ENCODE data around the gene MCF2L2. TPM values are rescaled to one million over a fixed set of nuclear protein-coding genes. Genes with fewer than 3 reads are reported as not detected.

MCF2L2 gene
- total RNA-seq, 1 donor from 2014 or later, result not detected

GRCh38 chr3:183264268-183264667 is 164.2 kb downstream of the MCF2L2 start:
- H3K4me3 ChIP-seq, result no peak overlapping the region
- TF ChIP-seq, protein P1, sequence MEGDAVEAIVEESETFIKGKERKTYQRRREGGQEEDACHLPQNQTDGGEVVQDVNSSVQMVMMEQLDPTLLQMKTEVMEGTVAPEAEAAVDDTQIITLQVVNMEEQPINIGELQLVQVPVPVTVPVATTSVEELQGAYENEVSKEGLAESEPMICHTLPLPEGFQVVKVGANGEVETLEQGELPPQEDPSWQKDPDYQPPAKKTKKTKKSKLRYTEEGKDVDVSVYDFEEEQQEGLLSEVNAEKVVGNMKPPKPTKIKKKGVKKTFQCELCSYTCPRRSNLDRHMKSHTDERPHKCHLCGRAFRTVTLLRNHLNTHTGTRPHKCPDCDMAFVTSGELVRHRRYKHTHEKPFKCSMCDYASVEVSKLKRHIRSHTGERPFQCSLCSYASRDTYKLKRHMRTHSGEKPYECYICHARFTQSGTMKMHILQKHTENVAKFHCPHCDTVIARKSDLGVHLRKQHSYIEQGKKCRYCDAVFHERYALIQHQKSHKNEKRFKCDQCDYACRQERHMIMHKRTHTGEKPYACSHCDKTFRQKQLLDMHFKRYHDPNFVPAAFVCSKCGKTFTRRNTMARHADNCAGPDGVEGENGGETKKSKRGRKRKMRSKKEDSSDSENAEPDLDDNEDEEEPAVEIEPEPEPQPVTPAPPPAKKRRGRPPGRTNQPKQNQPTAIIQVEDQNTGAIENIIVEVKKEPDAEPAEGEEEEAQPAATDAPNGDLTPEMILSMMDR (IDR thresholded peaks at IDR 0.05), result no peak
- no peaks in the 10 kb centered on the region for H3K27me3 ChIP-seq
- no peaks in the 10 kb centered on the region for H3K9me3 ChIP-seq
- no peaks in the 10 kb centered on the region for H3K36me3 ChIP-seq
- H3K4me1 ChIP-seq, result no peaks in the 10 kb centered on the region
- intact Hi-C loops (cut with DNase I), result no loop called here
- no peak for DNase-seq (ENCODE audit: low spot score in 2 of 2)
- no peak overlapping the region for H3K27ac ChIP-seq

DNA sequence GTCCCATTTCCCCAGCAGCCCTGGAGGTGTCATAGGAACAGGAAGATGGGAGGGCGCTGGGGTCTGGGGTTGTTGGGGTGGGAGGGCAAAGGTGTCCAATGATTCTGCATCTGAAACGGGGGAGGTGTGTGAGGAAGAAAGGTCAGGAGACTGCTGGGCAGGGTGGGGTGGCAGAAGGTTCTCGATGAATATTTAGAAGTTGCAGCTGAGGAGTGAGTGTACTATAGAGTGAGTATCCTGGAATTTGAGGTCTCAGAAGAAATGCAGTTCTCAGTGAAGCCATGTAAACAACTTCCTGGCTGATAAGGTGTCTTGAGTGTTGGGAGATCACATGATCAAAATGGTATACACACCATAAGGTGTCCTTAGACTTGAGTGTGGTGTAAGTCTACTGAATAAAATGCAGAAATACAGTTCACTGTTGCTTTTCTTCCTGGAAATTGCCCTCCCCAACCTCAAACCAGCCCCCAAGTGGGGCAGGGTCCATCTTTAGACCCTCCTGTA is 165.5 kb downstream of the MCF2L2 start:
- Histone ChIP-seq H3K4me1 (no peaks in the 10 kb centered on the region), H3K27ac (no peak overlapping the region), H3K4me3 (no peak overlapping the region), H3K27me3 (no peaks in the 10 kb centered on the region), H3K9me3 (no peaks in the 10 kb centered on the region), H3K36me3 (no peaks in the 10 kb centered on the region)
- DNase-seq (ENCODE audit: low spot score in 2 of 2), result no peak
- TF ChIP-seq, protein P1 (IDR thresholded peaks at IDR 0.05), result no peak
- intact Hi-C loops (cut with DNase I), result no loop called here

- no peak overlapping the region for H3K4me3 ChIP-seq
- no peaks in the 10 kb centered on the region for H3K4me1 ChIP-seq
- H3K27me3 ChIP-seq, result no peaks in the 10 kb centered on the region
- no peak for DNase-seq (ENCODE audit: low spot score in 2 of 2)
- intact Hi-C loops (cut with DNase I), result no loop called here
- TF ChIP-seq, protein P1 (IDR thresholded peaks at IDR 0.05), result no peak
- H3K36me3 ChIP-seq, result no peaks in the 10 kb centered on the region
- no peak overlapping the region for H3K27ac ChIP-seq
- H3K9me3 ChIP-seq, result no peaks in the 10 kb centered on the region
These were observed 167.2 kb downstream of the MCF2L2 start for GRCh38 chr3:183261151-183261724.

- Histone ChIP-seq H3K27ac (no peak overlapping the region), H3K4me1 (no peaks in the 10 kb centered on the region), H3K4me3 (no peak overlapping the region), H3K27me3 (no peaks in the 10 kb centered on the region), H3K9me3 (no peaks in the 10 kb centered on the region), H3K36me3 (no peaks in the 10 kb centered on the region)
- peak in 1 of 2 donors; percentile 69 for DNase-seq (ENCODE audit: low spot score in 2 of 2)
- intact Hi-C loops (cut with DNase I), result no loop called here
- TF ChIP-seq, protein P1 (IDR thresholded peaks at IDR 0.05), result no peak
These were observed 168.1 kb downstream of the MCF2L2 start for GRCh38 chr3:183260167-183260904.

DNA sequence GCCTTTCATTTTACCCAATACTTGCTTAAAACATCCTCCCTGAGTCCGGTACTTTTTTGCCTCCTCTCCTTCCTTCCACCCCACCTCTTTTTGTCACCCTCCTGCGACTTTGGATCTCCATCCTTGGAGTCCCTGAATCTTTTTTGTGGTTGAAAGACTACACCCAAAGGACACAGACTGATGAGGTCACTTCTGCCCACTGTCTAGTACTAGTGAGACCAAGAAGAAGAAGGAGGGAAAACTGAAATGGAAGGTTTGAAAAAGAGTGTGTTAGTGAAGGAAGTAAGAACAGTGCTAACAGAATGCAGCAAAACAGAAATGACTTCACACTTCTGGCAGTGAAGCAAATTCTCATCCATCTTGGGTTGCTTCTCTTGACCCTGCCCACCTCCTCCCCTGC is 168.8 kb downstream of the MCF2L2 start:
- Histone ChIP-seq H3K4me3 (no peak overlapping the region), H3K36me3 (no peaks in the 10 kb centered on the region), H3K9me3 (no peaks in the 10 kb centered on the region), H3K4me1 (no peaks in the 10 kb centered on the region), H3K27ac (no peak overlapping the region), H3K27me3 (no peaks in the 10 kb centered on the region)
- no peak for DNase-seq (ENCODE audit: low spot score in 2 of 2)
- TF ChIP-seq, protein P1 (IDR thresholded peaks at IDR 0.05), result no peak
- intact Hi-C loops (cut with DNase I), result no loop called here
